ENCODE data around the gene ANKRD9.
"Not testable (repeated sequence)": the region's sequence is repeated elsewhere in the genome, so short reads cannot be mapped to it uniquely, and the experiment has no call there.

GRCh38 chr14:102541029-102541491, 31.5 kb upstream of the ANKRD9 start:
- TF ChIP-seq EZH2phosphoT487 (IDR thresholded peaks at IDR 0.05; ENCODE audit: unreplicated experiment); POLR2AphosphoS5 (IDR thresholded peaks at IDR 0.05; ENCODE audit: low read depth); CTCF (conservative IDR thresholded peaks at IDR 0.05; ENCODE audit: low read depth in 2 of 2); EZH2 (IDR thresholded peaks at IDR 0.05; ENCODE audit: low read depth, unreplicated experiment); REST (IDR thresholded peaks at IDR 0.05; ENCODE audit: unreplicated experiment); JUNB (IDR thresholded peaks at IDR 0.05; ENCODE audit: unreplicated experiment); STAT1 (IDR thresholded peaks at IDR 0.05; ENCODE audit: unreplicated experiment); CREB1 (CRISPR knock-in tag; IDR thresholded peaks at IDR 0.05; ENCODE audit: low read depth); ZNF462 (CRISPR knock-in tag; IDR thresholded peaks at IDR 0.05); ZNF114 (CRISPR knock-in tag; IDR thresholded peaks at IDR 0.05); ZNF331 (CRISPR knock-in tag; IDR thresholded peaks at IDR 0.05; ENCODE audit: low read depth); ETS1 (IDR thresholded peaks at IDR 0.05): not testable (repeated sequence)

All from GM23338 (cell line).